Activated CD4-positive, alpha-beta T cell treated with anti-CD3 and anti-CD28 coated beads, Interleukin-2, amount 10 ng/mL, durations not matched to agents 7 days and 5 days (primary cell): ENCODE measurements around the gene CLIC2. TPM values are rescaled to one million over a fixed set of nuclear protein-coding genes. Genes with fewer than 3 reads are reported as not detected.
"Not testable (repeated sequence)": the region's sequence is repeated elsewhere in the genome, so short reads cannot be mapped to it uniquely, and the experiment has no call there.

ENCODE experiments used
- CTCF ChIA-PET: fragments of 350-600 bp; sonication (Branson Sonifier 250); formaldehyde crosslinking; loops from one replicate; lab custom pipeline; 2021; ENCODE audit warnings: antibody characterized with exemption; lab: Charles Lee
- POLR2A ChIA-PET: fragments of 350-600 bp; sonication (Branson Sonifier 250); formaldehyde crosslinking; loops from one replicate; lab custom pipeline; 2021; ENCODE audit warnings: antibody characterized with exemption; lab: Charles Lee
- DNase-seq: peaks from one replicate; pipeline ENCODE4 v3.0.0-alpha.2; 2020
- H3K27ac Mint-ChIP-seq: one replicate; pipeline ENCODE4 v1.8.0; 2021; ENCODE audit warnings: mild to moderate bottlenecking, moderate library complexity, mixed read lengths
- H3K27me3 Mint-ChIP-seq: one replicate; pipeline ENCODE4 v1.8.0; 2021; ENCODE audit warnings: mixed read lengths
- H3K36me3 Mint-ChIP-seq: one replicate; pipeline ENCODE4 v1.8.0; 2021; ENCODE audit warnings: low read depth, mixed read lengths
- H3K4me1 Mint-ChIP-seq: one replicate; pipeline ENCODE4 v1.8.0; 2021; ENCODE audit warnings: mixed read lengths
- H3K4me3 Mint-ChIP-seq: one replicate; pipeline ENCODE4 v1.8.0; 2021; ENCODE audit warnings: mild to moderate bottlenecking, moderate library complexity, mixed read lengths
- H3K9me3 Mint-ChIP-seq: one replicate; pipeline ENCODE4 v1.8.0; 2021; ENCODE audit warnings: mixed read lengths
- total RNA-seq, 2 experiments: library from RNA; stranded (reverse); gene quantifications; one replicate each; pipeline ENCODE4 v1.2.3, GENCODE V29; 2021

The CLIC2 gene
- total RNA-seq, 2 experiments from 2014 or later = 0.48 to 0.79 TPM

DNA sequence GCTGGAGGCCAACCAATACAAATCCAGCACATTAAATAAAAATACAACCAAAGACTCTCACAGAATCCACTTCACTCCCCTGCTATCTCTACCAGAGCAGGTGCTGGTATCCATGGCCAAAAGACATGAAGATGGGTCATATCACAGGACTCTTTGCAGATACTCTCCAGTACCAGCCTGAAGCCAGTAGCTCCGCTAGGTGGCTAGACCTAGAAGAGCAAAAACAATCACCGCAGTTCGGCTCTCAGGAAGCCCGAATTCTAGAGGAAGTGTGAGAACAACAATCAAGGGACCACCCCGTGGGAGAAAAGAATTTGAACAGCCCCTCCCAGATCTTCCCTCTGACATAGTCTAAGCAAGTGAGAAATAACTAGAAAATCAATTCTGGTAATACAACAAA is 20.2 kb downstream of the CLIC2 start:
- CTCF ChIA-PET = no interaction called here
- H3K4me3 Mint-ChIP-seq = no peak overlapping the region
- no peak overlapping the region for H3K27ac Mint-ChIP-seq

DNA sequence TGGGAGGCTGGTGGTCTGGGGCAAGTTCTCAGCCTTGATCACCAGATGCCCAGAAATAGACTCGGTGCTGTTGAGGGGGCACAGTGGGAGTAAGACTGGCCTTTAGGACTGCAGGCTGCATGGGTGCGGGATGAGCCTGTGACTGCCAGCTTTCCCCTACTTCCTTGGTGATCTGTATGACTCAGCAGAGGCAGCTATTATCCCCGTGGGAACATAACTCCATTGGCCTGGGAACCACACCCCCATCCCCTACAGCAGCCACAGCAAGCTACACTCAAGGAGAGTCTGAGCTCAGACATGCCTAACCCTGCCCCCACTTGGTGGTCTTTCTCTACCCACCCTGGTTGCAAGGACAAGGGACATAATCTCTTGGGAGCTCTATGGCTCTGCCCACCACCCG is 20.6 kb downstream of the CLIC2 start:
- no peak for DNase-seq
- no peaks in the 10 kb centered on the region for H3K36me3 Mint-ChIP-seq
- ChIA-PET CTCF (no interaction called here), POLR2A (no interaction called here)
- no peak overlapping the region for H3K4me3 Mint-ChIP-seq
- no peak overlapping the region for H3K27ac Mint-ChIP-seq
- H3K9me3 Mint-ChIP-seq = peaks cover 6% of the 10 kb centered on the region
- peaks cover 3% of the 10 kb centered on the region for H3K4me1 Mint-ChIP-seq
- H3K27me3 Mint-ChIP-seq = no peaks in the 10 kb centered on the region

More for the DNA sequence above, 20.2 kb downstream of the CLIC2 start:
- H3K36me3 Mint-ChIP-seq = no peaks in the 10 kb centered on the region
- no peak for DNase-seq
- no peaks in the 10 kb centered on the region for H3K27me3 Mint-ChIP-seq
- peaks cover 6% of the 10 kb centered on the region for H3K9me3 Mint-ChIP-seq
- H3K4me1 Mint-ChIP-seq = peaks cover 3% of the 10 kb centered on the region
- POLR2A ChIA-PET = no interaction called here

DNA sequence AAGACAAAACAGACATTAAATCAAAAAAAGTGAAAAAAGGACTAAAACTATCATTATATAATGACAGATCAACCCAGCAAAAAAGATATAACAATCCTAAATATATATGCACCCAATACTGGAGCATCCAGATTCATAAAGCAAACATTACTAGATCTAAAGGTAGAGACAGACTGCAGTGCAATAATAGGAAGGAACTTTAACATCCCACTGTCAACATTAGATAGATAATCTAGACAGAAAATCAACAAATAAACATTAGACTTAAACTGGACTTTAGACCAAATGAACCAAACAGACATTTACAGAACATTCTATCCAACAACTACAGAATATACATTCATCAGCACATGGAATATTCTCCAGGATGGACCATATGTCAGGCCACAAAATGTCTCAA is 40.6 kb downstream of the CLIC2 start:
- ChIA-PET CTCF (no interaction called here), POLR2A (no interaction called here)
- Mint-ChIP-seq H3K4me1 (no peaks in the 10 kb centered on the region), H3K4me3 (no peak overlapping the region), H3K27me3 (no peaks in the 10 kb centered on the region), H3K27ac (no peak overlapping the region), H3K9me3 (no peaks in the 10 kb centered on the region), H3K36me3 (no peaks in the 10 kb centered on the region)
- DNase-seq = no peak

DNA sequence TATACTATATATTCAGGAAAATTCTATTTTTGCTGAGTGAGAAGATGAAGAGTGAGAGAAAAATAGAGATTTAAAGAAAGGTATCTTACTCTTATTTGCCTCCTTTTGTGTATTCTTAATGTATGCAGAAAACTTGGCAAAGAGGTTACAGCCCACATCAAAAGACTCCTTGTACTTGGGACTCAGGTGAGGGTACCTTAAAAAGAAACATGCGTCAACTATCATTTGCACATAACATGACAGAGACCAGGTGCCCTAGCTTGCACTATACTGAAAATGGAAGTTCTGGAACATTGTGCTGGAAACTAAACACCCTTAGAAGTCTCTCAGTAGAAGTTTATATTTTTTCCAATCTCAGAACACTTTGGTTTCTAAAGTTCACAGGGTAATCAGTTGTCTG is 54.5 kb downstream of the CLIC2 start:
- POLR2A ChIA-PET = no interaction called here
- CTCF ChIA-PET = no interaction called here

DNA sequence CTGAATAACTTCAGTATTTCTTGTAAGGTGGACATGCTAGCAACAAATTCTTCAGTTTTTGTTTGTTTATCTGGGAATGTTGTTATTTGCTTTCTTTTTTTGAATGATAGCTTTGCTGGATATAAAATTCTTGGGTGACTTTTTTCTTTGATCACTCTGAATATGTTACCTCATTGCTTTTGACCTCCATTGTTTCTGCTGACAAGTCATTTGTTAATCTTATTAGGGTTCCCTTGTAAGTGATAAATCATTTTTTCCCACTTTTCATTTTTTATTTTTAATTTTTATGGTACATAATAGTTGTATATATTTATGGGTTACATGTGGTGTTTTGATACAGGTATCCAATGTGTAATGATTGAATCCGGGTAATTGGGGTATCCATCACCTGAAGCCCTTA is 63.4 kb downstream of the CLIC2 start:
- Mint-ChIP-seq H3K36me3 (no peaks in the 10 kb centered on the region), H3K27ac (no peak overlapping the region), H3K4me3 (no peak overlapping the region), H3K4me1 (no peaks in the 10 kb centered on the region), H3K27me3 (no peaks in the 10 kb centered on the region), H3K9me3 (peaks cover 3% of the 10 kb centered on the region)
- no peak for DNase-seq
- ChIA-PET POLR2A (no interaction called here), CTCF (no interaction called here)

More for the DNA sequence above, 54.5 kb downstream of the CLIC2 start:
- no peaks in the 10 kb centered on the region for H3K36me3 Mint-ChIP-seq
- no peaks in the 10 kb centered on the region for H3K9me3 Mint-ChIP-seq
- DNase-seq = no peak
- no peaks in the 10 kb centered on the region for H3K27me3 Mint-ChIP-seq
- no peak overlapping the region for H3K4me3 Mint-ChIP-seq
- H3K4me1 Mint-ChIP-seq = peaks cover 6% of the 10 kb centered on the region
- no peak overlapping the region for H3K27ac Mint-ChIP-seq

DNA sequence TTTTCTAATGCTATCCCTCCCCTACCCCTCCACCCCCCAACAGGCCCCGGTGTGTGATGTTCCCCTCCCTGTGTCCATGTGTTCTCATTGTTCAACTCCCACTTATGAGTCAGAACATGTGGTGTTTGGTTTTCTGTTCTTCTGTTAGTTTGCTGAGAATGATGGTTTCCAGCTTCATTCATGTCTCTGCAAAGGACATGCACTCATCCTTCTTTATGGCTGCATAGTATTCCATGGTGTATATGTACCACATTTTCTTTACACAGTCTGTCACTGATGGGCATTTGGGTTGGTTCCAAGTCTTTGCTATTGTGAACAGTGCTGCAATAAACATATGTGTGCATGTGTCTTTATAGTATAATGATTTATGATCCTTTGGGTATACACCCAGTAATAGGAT is 66.4 kb downstream of the CLIC2 start:
- DNase-seq, H3K27me3 Mint-ChIP-seq, H3K27ac Mint-ChIP-seq, H3K9me3 Mint-ChIP-seq, POLR2A ChIA-PET, H3K4me1 Mint-ChIP-seq, H3K4me3 Mint-ChIP-seq, CTCF ChIA-PET, H3K36me3 Mint-ChIP-seq: not testable (repeated sequence)

DNA sequence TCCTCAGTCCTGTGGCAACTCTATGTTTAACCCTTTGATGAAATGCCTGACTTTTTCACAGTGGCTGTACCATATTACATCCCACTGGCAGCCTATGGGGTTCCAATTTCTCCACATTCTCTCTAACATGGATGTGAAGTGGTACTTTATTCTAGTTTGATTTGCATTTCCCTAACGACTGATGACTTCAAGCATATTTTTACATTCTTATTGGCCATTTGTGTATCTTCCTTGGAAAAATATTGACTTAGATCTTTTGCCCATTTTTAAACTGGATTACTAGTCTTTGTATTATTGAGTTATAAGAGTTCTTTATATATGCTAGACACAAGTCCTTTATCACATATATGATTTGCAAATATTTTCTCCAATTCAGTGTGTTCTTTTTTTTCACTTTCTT is 68.0 kb downstream of the CLIC2 start:
- Mint-ChIP-seq H3K4me3 (no peak overlapping the region), H3K27me3 (no peaks in the 10 kb centered on the region), H3K9me3 (peaks cover 1% of the 10 kb centered on the region), H3K36me3 (no peaks in the 10 kb centered on the region), H3K27ac (no peak overlapping the region), H3K4me1 (peaks cover 22% of the 10 kb centered on the region)
- DNase-seq = no peak
- ChIA-PET POLR2A (no interaction called here), CTCF (no interaction called here)

DNA sequence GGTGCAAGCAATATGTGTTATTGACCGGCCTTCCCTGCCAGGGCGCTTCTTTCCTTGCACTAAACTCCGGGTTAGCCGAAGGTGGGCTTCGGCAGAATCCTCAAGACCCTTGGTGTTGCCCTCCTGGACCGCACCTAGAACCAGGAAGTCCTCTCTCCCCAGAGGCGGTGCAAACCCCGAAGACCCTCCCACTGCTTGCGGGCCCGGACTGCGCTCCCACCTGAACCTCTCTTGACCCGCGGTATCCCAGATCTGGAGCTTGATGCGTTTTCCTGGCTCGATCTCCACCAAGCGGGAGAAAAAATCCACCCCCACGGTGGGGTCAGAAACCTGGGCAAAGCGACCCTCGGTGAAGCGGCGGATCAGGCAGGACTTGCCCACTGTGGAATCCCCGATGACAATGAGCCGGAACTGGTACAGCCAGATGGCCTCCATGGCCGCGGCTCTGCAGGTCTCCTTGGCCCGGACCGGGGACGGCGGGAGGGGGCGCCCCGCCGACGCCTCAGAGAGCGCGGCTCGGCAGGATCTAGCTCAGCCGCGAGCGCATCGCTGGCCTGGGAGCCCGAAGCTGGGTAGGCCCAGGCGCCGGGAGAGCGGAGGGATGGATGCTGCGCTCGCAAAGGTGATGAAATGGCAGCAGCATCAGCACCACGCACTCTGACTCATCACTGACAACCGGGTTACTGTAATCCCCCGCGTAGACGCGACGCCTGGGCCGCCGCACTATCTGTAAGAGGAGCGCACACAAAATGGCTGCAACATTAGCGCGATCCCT is 70.4 kb downstream of the CLIC2 start, which contains the start of gene RAB39B:
Gene RAB39B, minus strand, starts transcription at position 638 of the 775 bp plus-strand sequence. Its CDS starts 203 bp downstream, at position 435.
- DNase-seq = peak; percentile 66
- Mint-ChIP-seq H3K9me3 (no peaks in the 10 kb centered on the region), H3K36me3 (peaks cover 8% of the 10 kb centered on the region), H3K4me3 (peak within 1 kb of the TSS; percentile 74), H3K27ac (peak within 1 kb of the TSS; percentile 90), H3K4me1 (peaks cover 28% of the 10 kb centered on the region), H3K27me3 (no peaks in the 10 kb centered on the region)
- CTCF ChIA-PET = no interaction called here
- POLR2A ChIA-PET = no interaction called here

DNA sequence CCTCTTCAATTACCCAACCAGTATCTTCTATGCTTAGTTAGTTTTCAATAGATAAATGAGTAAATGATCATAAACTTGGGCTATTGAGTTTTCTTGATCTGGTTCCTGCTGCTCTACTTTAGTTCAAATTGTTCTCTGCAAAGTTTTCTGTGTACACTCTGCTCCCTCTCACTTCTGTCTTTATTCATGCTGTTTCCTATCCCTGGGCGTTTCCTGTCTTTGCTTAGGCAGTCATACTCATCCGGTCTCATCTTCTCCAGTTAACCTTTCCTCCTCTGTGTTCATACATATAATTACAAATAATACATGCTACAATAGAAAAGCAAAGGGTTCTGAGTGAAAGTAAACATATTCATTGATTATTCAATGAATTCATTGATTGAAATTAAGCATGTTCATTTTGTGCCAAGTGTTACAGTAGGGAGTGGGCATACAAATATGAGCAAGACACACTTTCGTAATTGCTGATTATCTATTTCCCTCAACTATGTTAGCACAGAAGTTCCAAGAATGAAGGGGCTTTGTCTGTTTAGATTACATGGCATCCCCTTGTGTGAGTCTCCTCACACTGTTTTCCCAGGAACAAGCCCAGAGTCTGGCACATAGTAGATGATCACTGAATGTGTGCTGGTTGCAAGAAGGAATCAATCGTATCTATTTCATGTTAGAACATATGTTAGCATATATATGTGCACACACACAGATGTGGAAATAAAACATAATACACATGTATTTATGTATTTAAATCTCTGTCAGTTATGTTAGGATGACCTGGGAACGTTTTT is 71.3 kb downstream of the CLIC2 start:
- Mint-ChIP-seq H3K4me1 (peaks cover 28% of the 10 kb centered on the region), H3K4me3 (peak overlapping the region; percentile 74), H3K27me3 (no peaks in the 10 kb centered on the region), H3K27ac (peak overlapping the region; percentile 90), H3K36me3 (peaks cover 8% of the 10 kb centered on the region), H3K9me3 (no peaks in the 10 kb centered on the region)
- ChIA-PET CTCF (no interaction called here), POLR2A (no interaction called here)
- peak; percentile 5 for DNase-seq

DNA sequence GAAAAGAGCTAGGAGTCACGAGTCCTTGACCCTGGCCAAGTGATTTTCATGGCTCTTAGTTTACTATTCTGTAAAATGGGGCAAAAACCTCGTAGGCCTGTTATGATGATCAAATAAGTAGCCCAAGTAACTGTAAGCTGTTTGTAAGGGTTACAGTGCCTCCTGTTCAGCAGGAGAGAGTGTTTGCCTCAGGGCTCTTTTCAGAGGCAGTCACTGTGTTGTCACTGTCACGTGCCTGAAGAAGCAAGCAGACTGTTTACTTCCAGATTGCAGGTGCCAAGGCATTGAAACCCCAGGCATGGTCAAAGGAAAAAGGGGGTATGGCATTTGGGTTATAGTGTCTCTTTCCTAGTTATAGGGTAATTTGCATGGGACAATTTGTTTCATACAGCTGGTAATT is 74.7 kb downstream of the CLIC2 start:
- DNase-seq = no peak
- ChIA-PET POLR2A (no interaction called here), CTCF (no interaction called here)
- Mint-ChIP-seq H3K27ac (no peak overlapping the region), H3K4me1 (peaks cover 28% of the 10 kb centered on the region), H3K4me3 (no peak overlapping the region), H3K27me3 (no peaks in the 10 kb centered on the region), H3K9me3 (no peaks in the 10 kb centered on the region), H3K36me3 (peaks cover 10% of the 10 kb centered on the region)

DNA sequence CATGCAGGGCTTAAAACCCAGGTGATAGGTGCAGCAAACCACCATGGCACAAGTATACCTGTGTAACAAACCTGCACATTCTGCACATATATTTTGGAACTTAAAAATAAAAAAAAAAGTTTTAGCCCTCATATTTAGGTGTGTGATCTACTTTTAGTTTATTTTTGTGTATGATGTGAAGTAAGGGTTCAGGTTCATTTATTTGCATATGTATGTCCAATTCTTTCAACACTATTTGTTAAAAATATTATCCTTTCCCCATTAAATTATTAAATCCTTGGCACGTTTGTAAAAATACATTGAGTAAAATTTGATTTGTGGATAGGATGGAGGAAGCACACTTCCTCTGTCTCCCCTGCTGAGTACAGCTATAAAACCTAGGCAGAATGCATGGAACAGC is 83.0 kb downstream of the CLIC2 start:
- Mint-ChIP-seq H3K4me3 (no peak overlapping the region), H3K9me3 (no peaks in the 10 kb centered on the region), H3K4me1 (no peaks in the 10 kb centered on the region), H3K27me3 (no peaks in the 10 kb centered on the region), H3K27ac (no peak overlapping the region), H3K36me3 (no peaks in the 10 kb centered on the region)
- ChIA-PET POLR2A (no interaction called here), CTCF (no interaction called here)
- DNase-seq = no peak

DNA sequence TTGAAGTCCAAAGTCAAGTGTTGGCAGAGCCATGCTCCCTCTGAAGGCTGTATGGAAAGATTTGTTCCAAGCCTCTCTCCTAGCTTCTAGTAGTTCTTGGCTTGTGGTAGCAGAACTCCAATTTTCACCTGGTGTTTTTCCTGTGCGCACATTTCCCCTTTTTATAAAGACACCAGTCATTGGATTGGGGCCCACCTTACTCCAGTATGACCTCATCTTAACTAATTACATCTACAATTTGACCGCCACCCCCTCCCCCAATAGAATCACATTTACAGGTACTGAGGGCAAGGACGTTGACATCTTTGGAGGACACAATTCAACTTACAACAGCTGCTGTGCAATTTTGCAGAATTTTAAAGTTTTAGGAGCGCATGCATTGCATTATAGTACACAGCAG is 86.9 kb downstream of the CLIC2 start:
- ChIA-PET POLR2A (no interaction called here), CTCF (no interaction called here)
- Mint-ChIP-seq H3K4me1 (no peaks in the 10 kb centered on the region), H3K27me3 (no peaks in the 10 kb centered on the region), H3K4me3 (no peak overlapping the region), H3K27ac (no peak overlapping the region), H3K36me3 (no peaks in the 10 kb centered on the region), H3K9me3 (no peaks in the 10 kb centered on the region)
- no peak for DNase-seq

DNA sequence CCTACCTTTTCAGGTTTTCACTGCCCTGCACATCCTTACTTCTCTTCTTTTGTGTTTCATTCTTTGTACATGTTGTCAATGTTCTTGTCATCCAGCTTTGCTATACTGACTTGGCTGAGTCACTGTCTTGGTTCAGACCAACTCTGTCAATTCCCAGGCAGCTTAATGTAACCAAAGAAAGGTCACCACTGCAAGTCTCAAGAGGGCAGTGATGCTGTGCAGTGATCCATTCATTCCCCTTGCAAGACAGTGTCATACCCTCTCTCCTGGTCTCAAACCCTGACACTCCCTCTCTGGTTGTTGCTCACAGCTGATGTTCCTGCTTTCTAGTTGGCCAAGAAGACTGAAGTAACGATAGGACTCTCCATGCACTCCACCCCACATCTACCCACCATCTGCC is 87.7 kb downstream of the CLIC2 start:
- no peaks in the 10 kb centered on the region for H3K4me1 Mint-ChIP-seq

More for the DNA sequence above, 87.7 kb downstream of the CLIC2 start:
- Mint-ChIP-seq H3K27me3 (no peaks in the 10 kb centered on the region), H3K9me3 (no peaks in the 10 kb centered on the region), H3K27ac (no peak overlapping the region), H3K4me3 (no peak overlapping the region), H3K36me3 (no peaks in the 10 kb centered on the region)
- CTCF ChIA-PET = no interaction called here
- DNase-seq = no peak
- POLR2A ChIA-PET = no interaction called here
